Esophagus muscularis mucosa (tissue), 4 donors: ENCODE measurements around the gene RNF138. TPM values are rescaled to one million over a fixed set of nuclear protein-coding genes. Genes with fewer than 3 reads are reported as not detected.
"Not testable (repeated sequence)": the region's sequence is repeated elsewhere in the genome, so short reads cannot be mapped to it uniquely, and the experiment has no call there.

Experiments used
- DNase-seq: peaks from one replicate; pipeline ENCODE4 v3.0.0-alpha.2; 2017; ENCODE audit errors: extremely low spot score
- H3K27ac ChIP-seq, 4 donors: fragments of 200-600 bp; sonication (generic); replicated peaks in 1 of 4; 1 replicate in 3 of 4; 2 replicates in 1 of 4; pipeline ENCODE4 v1.5.1; 2016 to 2019; ENCODE audit warnings: mild to moderate bottlenecking in 1 of 4
- H3K27me3 ChIP-seq, 4 donors: fragments of 200-600 bp; sonication (generic); one replicate each; pipeline versions ENCODE4 v1.5.1 to v1.6.0; 2016 to 2019
- H3K36me3 ChIP-seq, 4 donors: fragments of 200-600 bp; sonication (generic); one replicate each; pipeline ENCODE4 v1.5.1; 2016 to 2019
- H3K4me1 ChIP-seq, 4 donors: fragments of 200-600 bp; sonication (generic); one replicate each; pipeline ENCODE4 v1.5.1; 2016 to 2019
- H3K4me3 ChIP-seq, 4 donors: fragments of 200-600 bp; sonication (generic); 1 replicate in 2 of 4; 2 replicates in 2 of 4; pipeline ENCODE4 v1.5.1; 2016 to 2019; ENCODE audit warnings: mild to moderate bottlenecking in 4 of 4, moderate library complexity in 1 of 4
- H3K9me3 ChIP-seq, 4 donors: fragments of 200-600 bp; sonication (generic); 1 replicate in 3 of 4; 2 replicates in 1 of 4; pipeline ENCODE4 v1.5.1; 2016 to 2019
- CTCF ChIP-seq, 3 experiments: fragments of 200-600 bp in 2 of 3; fragments of 450-650 bp in 1 of 3; sonication (generic) in 2 of 3; IDR thresholded peaks; one replicate each; pipeline ENCODE4 v1.5.1; 2017 to 2019; ENCODE audit warnings: antibody characterized with exemption in 3 of 3, mild to moderate bottlenecking in 2 of 3, moderate library complexity in 1 of 3
- EP300 ChIP-seq: sonication (generic); formaldehyde crosslinking; IDR thresholded peaks from one replicate; pipeline ENCODE4 v1.6.1; 2017; ENCODE audit warnings: antibody characterized with exemption
- POLR2A ChIP-seq: fragments of 450-650 bp; IDR thresholded peaks from one replicate; pipeline ENCODE4 v1.6.1; 2017; ENCODE audit warnings: antibody characterized with exemption, moderate library complexity, mild to moderate bottlenecking, low read depth
- POLR2AphosphoS5 ChIP-seq, 2 donors: sonication (generic); formaldehyde crosslinking; IDR thresholded peaks; one replicate each; pipeline ENCODE4 v1.6.1; 2017; ENCODE audit warnings: antibody characterized with exemption in 2 of 2
- WGBS: methylation state at CpG from one replicate; pipeline ENCODE4 v1.1.5; 2018; 5-methylcytosine and 5-hydroxymethylcytosine counted together
- intact Hi-C: fragments of 100-400 bp; cut with DNase I; formaldehyde crosslinking; loops from one replicate; pipeline ENCODE4 v1.15.1; 2023
- total RNA-seq, 4 donors: library from RNA; depleted of rRNA; stranded (reverse); fragments of >200 nt; gene quantifications; one replicate each; pipeline versions ENCODE4 v1.1.0 to v1.2.1, GENCODE V29; 2016

The RNF138 gene
- total RNA-seq, 4 donors from 2014 or later: 19.5 to 34.1 (median 24.1) TPM

- no peaks in the 10 kb centered on the region for H3K9me3 ChIP-seq
- DNase-seq: peak; percentile 95
- intact Hi-C loops: loop anchor here (2.0 to 5.0 kb wide), 2 partner anchors 114 to 313 kb away; partner anchors contain the start of gene GAREM1
- TF ChIP-seq POLR2AphosphoS5 (IDR thresholded peaks at IDR 0.05) (peak in 1 of 2 donors; percentile 32), EP300 (no peak), POLR2A (no peak), CTCF (IDR thresholded peaks at IDR 0.05) (peak; percentile 84 to 86 (median 85))
- no peaks in the 10 kb centered on the region for H3K27me3 ChIP-seq
- peaks cover 5 to 11% (median 8%) of the 10 kb centered on the region in 4 donors for H3K4me1 ChIP-seq
- H3K36me3 ChIP-seq: no peaks in the 10 kb centered on the region
- H3K4me3 ChIP-seq: peak overlapping the region; percentile 27 to 50 (median 40)
- H3K27ac ChIP-seq: no peak overlapping the region
- WGBS: 6% methylated on average over 22 of the region's 22 CpGs
Observed at GRCh38 chr18:32158108-32158624, 66.5 kb downstream of the RNF138 start.

GRCh38 chr18:32158631-32159030 lies 67.0 kb downstream of the RNF138 start:
- peaks cover 5 to 11% (median 8%) of the 10 kb centered on the region in 4 donors for H3K4me1 ChIP-seq
- DNase-seq, H3K27me3 ChIP-seq, H3K27ac ChIP-seq, H3K9me3 ChIP-seq, H3K36me3 ChIP-seq: not testable (repeated sequence)
- WGBS: 58% methylated on average over 9 of the region's 9 CpGs
- intact Hi-C loops: loop anchor here (2.0 to 5.0 kb wide), 2 partner anchors 114 to 312 kb away; partner anchors contain the start of gene GAREM1
- peak overlapping the region; percentile 27 to 50 (median 40) for H3K4me3 ChIP-seq

GRCh38 chr18:32160547-32160946 lies 68.9 kb downstream of the RNF138 start:
- Histone ChIP-seq H3K4me1 (peaks cover 5 to 11% (median 8%) of the 10 kb centered on the region in 4 donors), H3K27me3 (no peaks in the 10 kb centered on the region), H3K27ac (no peak overlapping the region), H3K4me3 (no peak overlapping the region), H3K36me3 (no peaks in the 10 kb centered on the region), H3K9me3 (no peaks in the 10 kb centered on the region)
- DNase-seq: no peak
- TF ChIP-seq POLR2A (no peak), EP300 (no peak), CTCF (IDR thresholded peaks at IDR 0.05) (no peak), POLR2AphosphoS5 (IDR thresholded peaks at IDR 0.05) (no peak)
- 81% methylated on average over 2 of the region's 2 CpGs for WGBS
- intact Hi-C loops: no loop called here

GRCh38 chr18:32167980-32168730 lies 76.5 kb downstream of the RNF138 start:
- intact Hi-C loops: no loop called here
- TF ChIP-seq POLR2AphosphoS5 (IDR thresholded peaks at IDR 0.05): no peak
- no peak for TF ChIP-seq EP300
- no peak for TF ChIP-seq CTCF (IDR thresholded peaks at IDR 0.05)
- no peak for TF ChIP-seq POLR2A
- Histone ChIP-seq H3K4me3 (no peak overlapping the region), H3K27ac (no peak overlapping the region), H3K36me3 (no peaks in the 10 kb centered on the region), H3K4me1 (no peaks in the 10 kb centered on the region), H3K27me3 (no peaks in the 10 kb centered on the region), H3K9me3 (no peaks in the 10 kb centered on the region)
- WGBS: 68% methylated on average over 3 of the region's 3 CpGs
- DNase-seq: no peak

- 88% methylated on average over 3 of the region's 3 CpGs for WGBS
- intact Hi-C loops: no loop called here
- H3K4me1 ChIP-seq: peaks cover 0 to 5% (median 0%) of the 10 kb centered on the region in 4 donors
Observed at GRCh38 chr18:32173654-32174053, 82.0 kb downstream of the RNF138 start.

More at GRCh38 chr18:32173654-32174053, 82.0 kb downstream of the RNF138 start:
- DNase-seq: no peak
- Histone ChIP-seq H3K27me3 (no peaks in the 10 kb centered on the region), H3K36me3 (no peaks in the 10 kb centered on the region), H3K9me3 (no peaks in the 10 kb centered on the region), H3K27ac (no peak overlapping the region), H3K4me3 (no peak overlapping the region)
- TF ChIP-seq CTCF (IDR thresholded peaks at IDR 0.05): no peak
- TF ChIP-seq POLR2AphosphoS5 (IDR thresholded peaks at IDR 0.05): no peak
- no peak for TF ChIP-seq EP300
- no peak for TF ChIP-seq POLR2A
